NCI-H1105 (cell line): ENCODE measurements around the gene CTAGE9.
A peak's percentile ranks its signal among the peaks of the same experiment; 100 is the strongest.
"Not testable (repeated sequence)": the region's sequence is repeated elsewhere in the genome, so short reads cannot be mapped to it uniquely, and the experiment has no call there.

Experiments used
- DNase-seq: peaks from one replicate; lab custom pipeline; 2025; lab: John Stamatoyannopoulos, UW

Gene CTAGE9, protein sequence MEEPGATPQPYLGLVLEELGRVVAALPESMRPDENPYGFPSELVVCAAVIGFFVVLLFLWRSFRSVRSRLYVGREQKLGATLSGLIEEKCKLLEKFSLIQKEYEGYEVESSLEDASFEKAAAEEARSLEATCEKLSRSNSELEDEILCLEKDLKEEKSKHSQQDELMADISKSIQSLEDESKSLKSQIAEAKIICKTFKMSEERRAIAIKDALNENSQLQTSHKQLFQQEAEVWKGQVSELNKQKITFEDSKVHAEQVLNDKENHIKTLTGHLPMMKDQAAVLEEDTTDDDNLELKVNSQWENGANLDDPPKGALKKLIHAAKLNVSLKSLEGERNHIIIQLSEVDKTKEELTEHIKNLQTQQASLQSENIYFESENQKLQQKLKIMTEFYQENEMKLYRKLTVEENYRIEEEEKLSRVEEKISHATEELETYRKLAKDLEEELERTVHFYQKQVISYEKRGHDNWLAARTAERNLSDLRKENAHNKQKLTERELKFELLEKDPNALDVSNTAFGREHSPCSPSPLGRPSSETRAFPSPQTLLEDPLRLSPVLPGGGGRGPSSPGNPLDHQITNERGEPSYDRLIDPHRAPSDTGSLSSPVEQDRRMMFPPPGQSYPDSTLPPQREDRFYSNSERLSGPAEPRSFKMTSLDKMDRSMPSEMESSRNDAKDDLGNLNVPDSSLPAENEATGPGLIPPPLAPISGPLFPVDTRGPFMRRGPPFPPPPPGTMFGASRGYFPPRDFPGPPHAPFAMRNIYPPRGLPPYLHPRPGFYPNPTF

DNA sequence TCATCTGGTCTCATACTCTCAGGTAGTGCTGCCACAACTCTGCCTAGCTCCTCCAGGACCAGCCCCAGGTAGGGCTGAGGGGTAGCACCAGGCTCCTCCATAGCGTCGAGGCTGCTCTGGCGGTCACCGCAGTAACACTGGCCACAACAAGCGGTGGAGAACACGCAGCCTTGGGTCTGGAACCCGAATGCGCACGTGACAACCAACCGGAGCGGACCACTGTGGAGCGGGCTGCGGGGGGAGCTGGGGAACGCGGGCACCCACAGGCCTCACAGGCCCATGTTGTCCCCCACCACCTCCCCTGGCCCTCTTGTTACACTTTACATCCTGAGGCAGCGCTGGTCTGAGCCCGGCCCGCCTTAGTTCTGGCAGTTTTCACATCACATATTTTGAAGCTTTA, at the start of gene CTAGE9:
TSS of gene CTAGE9 (minus strand) at position 101 of the 400 bp plus-strand sequence. CDS start at position 101, 0 bp downstream.
- DNase-seq = not testable (repeated sequence)

DNA sequence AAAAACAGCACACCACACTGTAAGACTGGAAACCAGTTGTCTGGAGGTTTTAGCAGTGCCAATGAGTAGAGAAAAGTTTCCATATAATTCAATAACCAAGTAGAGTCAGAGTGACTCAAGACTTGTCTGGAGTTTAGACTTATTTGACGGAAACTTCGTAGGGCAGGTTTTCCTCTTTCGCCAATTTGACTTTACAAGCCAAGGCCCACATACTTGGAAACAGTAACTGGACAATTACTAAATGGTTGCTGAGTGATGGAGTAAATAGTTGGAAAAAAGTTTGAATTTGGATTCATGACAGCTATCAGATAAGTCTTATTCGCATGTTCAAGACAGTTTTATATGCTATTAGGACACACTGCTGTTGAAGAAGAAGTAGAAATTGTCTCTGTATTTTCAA, 48.1 kb upstream of the CTAGE9 start:
- DNase-seq = no peak

DNA sequence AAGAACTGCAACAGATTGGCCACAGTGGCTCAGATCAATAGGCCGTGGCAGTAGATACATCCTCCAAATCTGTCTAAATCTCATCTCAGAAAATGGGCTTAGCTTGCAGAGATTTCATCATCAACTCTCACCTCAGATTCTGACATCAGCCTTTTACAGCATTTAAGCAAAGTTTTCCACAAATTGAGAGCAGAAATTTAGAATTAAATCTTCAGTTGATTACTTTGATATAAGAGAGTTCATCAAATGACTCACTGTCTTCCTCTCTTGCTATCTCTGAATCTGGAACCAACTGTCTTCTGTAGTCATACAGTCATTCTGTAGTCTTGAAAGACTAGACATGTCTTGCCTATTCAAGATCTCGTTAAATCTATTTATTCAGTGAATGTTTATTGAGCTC, 45.2 kb upstream of the CTAGE9 start:
- no peak for DNase-seq

DNA sequence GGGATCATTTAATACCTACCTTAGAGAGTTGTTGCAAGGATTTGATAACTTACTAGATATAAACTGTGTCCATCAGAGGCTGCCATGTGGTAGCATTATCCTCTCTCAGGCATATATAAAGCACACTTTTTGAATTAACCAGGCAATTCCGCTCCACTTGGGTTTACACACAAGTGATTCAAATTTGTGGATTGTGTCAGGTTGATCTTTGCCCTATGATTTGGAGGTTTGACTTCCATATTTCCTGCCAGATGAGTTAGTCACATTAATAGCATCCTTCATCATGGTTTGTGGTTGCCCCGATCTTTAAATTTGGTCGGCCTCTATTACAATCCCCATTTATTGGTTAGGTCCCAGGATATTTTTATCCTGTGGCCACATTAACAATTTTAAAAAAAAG, 44.8 kb upstream of the CTAGE9 start:
- DNase-seq = no peak

DNA sequence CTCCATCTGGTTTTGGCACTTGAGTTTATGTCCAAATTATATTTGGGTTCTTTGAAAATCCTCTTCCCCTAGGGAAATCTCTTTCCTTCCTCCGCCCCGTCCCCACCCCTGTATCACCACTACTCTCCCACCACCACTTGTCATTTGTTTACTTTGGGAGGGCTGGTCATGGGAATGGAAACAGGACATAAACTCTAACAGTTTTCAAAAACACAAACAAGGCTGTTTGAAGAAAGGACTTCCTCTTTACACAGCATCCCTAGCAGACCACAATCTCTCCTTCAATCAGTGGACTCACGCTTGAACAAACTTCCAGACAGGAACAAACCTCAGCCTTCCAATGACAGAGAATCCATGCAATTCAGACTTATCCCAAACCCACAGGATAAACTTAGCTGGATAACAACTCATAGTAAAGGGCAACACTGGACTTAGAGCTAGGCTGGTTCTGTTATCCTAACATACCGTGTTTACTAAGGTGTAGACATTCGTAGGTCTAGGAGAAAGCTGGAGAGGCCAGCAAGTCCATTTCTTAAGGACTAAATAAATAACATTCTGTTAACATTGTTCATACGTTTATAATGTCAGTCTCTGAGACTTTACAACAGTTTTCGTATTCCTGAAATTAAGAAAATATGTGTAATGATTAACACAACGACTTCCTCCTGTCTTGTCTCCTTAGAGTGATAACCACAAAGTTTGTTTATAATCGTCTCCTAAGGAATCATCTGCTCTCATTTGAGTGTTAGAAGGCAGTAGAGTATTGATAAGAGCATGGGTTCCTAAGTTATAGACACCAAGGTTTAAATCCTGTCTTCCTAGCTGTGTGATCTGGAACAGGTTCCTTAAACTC, 44.1 kb upstream of the CTAGE9 start:
- no peak for DNase-seq

DNA sequence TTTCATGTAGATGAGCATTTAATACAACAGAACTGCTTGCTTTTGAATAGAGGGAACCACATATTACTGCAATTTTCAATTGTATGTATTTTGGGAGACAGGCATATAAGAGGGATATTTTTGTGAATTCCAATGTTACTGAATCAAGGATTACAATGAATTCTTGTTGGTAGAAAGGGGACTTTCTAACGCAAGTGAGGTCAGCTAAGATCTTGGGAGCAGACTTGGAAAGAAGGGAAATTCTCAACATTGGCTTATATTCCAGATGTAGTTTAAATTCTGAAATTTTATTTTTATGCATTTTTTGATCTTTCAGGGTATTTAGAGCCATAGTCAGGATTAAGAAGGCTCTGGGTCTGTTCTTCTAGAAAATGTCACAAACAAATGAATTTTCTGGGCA, 43.3 kb upstream of the CTAGE9 start:
- no peak for DNase-seq

DNA sequence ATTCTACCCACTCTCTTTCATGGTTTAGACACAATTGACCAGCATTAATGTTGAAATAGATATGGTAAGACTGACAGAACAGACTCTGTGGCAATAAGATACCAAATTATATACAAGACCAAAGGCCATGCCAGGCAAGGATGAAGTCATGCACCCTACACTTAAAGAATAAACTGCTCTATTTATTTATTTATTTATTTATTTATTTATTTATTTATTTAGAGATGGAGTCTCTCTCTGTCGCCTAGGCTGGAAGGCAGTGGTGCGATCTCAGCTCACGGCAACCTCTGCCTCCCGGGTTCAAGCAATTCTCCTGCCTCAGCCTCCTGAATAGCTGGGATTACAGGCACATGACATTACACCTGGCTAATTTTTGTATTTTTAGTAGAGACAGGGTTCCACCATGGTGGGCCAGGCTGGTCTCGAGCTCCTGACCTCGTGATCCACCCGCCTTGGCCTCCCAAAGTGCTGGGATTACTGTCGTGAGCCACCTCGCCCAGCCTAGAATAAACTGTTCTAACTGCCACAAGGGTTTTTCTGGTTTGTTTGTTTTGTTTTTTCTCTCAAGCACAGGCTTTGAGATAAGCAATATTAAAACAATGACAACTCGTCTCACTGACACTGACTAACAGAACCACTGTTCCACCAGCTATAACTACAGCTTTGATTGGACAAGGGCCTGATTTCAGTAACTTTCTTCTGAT, 40.3 kb upstream of the CTAGE9 start:
- not testable (repeated sequence) for DNase-seq

DNA sequence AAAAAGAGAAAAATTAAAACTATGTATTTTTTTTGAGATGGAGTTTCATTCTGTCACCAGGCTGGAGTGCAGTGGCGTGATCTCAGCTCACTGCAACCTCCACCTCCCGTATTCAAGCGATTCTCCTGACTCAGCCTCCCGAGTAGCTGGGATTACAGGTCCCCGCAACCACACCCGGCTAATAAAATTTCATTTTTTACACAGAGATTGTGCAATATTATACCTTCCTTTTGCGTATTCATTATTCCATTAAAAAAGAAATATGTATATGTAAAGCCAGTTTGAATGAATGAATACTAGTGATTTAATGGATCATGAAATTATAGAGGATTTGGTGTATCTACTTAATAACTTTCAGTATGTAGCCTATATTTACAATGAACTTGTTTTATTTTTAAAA, 38.2 kb upstream of the CTAGE9 start:
- no peak for DNase-seq

DNA sequence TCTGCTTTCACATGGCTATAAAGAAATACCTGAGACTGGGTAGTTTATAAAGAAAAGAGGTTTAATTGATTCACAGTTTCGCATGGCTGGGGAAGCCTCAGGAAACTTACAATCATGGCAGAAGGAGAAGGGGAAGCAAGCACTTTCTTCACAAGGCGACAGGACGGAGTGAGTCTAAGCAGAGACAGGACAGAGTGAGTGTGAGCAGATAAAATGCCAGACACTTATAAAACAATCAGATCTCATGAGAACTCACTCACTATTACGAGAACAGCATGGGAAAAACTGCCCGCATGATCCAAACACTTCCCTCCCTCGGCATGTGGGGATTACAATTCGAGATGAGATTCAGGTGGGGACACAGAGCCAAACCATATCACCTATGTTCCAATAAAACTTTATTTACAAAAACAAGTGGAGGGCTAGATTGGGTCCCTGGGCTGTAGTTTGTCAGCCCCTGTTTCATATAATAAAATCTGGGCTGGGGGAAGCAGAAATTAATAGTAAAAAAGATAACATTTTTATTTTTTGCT, 37.1 kb upstream of the CTAGE9 start:
- no peak for DNase-seq

DNA sequence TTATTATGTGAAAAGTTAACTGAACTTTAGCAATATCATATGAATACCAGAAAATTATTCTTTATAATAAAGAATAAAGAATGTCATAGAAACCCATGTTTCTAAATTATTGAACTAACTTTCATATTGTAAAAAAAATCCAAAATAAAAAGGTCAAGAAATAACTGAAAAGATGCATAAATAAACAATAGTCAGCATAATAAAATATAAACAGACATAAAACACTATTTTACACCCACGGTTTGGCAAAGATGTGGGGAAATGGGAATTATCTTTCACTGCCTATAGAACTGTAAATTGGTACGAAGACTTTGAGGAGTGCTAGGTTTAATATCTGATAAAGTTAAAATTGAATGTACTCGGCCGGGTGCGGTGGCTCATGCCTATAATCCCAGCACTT, 34.7 kb upstream of the CTAGE9 start:
- DNase-seq = no peak

DNA sequence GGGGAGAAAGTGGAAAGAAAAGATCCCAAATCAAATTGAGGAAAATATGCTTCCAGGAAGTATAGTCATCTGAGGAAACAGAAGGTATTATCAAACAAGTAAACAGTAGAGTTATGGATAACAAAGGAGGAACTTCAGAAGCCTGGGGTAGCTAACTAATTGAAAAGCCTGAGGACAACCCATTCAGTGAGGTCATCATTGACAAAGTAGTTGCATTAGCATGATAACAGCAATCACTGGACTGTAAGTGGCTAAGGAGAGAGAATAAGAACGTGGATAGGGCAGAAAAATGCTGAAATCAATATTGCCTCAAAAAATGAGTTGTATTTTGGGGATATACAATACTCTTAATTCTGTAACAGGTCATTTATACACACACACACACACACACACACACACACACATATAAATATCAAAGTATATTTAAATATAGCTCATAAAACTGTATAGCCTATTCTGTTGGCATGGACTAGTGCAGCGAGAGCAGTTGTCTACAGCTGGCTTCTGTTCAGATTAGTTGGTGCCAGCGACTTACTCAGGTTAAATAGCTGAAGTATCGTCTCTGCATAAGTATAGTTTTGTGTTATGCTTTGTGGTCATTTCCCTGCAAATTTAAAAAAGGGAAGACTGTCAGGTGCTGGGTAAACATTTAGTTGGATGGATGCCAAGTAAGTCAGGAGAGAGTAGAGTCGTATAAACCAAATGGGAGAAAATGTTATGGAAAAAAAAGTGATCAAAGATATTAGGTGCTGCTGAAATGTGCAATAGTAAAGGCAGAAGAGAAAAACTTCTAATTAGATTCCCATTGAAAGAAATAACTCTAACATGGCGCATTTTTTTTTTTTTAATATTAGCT, 33.8 kb upstream of the CTAGE9 start:
- DNase-seq = peak; percentile 36

DNA sequence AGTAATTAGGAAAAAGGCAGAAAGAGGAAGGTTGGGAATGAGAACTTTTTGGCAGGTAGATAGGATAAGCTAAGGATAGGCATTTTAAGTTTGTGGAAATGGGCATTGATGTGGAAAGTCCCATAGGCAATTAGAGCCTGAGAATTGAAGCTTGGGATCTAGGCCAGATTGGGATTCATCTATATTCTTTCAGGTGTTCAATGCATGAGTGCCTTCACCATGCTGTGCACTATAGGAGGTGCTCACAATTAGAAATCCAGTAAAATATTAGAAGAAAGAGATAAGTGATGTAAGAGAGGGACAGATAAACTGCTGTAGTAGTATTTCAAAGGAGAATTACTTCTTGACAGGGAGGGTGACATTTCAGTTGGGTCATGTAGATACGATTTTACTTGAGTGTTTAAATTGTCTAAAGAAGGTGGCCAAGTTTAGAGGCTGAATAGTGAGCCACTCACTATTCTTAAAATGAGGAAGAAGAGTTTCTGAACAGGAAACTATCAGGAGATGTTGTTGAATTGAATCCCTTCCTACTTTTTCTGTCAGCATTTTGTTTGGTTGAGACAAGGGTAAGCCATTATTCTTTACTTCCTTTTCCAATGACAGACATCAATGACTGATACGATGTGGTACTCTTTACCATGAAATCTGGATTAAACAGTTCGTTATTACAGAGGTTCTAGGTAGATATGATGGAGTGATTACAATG, 31.0 kb upstream of the CTAGE9 start:
- DNase-seq = no peak

DNA sequence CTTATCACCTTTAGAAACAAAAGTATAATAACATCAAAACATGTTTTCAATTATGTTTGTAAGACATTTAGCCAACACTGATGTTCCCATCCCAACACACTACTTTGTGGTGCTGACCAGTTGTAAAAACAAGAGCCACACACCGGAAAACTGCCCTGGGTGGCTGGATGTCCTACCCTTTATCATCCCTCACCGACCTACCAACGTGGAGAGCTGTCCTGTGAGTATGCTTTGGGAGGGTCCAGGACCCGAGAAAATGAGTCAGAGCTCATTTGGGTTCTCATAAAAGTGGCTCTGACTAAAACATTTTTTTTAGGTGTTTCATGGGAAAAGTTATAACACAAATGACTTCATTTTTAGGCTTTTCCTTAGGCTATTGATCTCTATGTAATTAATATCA, 29.3 kb upstream of the CTAGE9 start:
- DNase-seq = no peak

DNA sequence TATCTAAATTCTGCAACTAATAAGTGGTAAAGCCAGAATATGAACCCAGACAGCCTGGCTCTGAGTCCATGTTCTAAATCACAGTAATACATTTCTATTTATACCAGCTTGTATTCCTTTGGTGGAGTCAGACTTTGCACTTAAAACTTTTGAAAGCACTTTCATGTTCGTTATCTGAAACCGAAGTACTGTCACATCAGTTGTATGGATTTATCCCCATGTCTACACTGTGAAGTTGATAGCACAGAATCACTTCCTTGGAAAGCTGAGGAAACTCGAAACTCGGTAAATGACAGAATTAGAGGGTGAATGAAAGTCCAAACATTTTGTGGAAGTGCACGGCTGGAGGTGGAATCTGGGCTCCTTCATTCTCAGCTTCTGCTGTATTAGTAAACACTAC, 28.3 kb upstream of the CTAGE9 start:
- no peak for DNase-seq

DNA sequence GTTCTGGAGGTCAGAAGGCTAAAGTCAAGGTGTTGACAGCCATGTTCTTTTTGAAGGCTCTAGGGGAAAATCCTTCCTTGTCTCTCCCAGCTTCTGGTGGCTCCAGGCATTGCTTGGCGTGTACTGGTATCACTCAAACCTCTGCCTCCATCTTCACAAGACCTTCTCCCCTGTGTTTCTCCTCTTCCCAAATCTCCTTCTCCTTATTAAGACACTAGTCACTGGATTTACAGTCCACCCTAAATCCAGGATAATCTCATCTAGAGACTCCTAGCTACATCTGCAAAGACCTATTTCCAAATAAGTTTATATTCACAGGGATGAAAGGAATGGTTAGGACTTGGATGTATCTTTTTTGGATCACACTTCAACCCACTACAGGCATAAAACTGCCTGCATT, 26.0 kb upstream of the CTAGE9 start:
- no peak for DNase-seq

DNA sequence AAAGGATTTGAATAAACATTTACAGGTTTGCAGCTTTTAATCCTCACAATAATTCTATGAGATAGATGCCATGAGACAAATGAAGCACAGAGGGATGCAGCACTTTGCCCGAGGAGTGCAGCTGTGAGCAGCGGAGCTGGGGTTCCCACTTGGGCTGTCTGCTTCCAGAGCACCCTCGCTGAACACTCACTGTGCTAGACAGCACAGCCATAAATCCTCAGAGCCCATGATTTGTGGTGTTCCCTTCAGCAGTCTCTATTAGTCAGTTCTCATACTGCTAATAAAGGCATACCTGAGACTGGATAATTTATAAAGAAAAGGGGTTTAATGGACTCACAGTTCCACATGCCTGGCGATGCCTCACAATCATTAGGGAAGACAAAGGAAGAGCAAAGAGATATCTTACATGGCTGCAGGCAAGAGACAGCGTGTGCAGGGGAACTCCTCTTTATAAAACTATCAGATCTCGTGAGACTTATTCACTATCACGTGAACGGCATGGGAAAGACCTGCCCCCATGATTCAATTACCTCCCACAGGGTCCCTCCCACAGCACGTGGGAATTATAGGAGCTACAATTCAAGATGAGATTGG, 25.3 kb upstream of the CTAGE9 start:
- no peak for DNase-seq

DNA sequence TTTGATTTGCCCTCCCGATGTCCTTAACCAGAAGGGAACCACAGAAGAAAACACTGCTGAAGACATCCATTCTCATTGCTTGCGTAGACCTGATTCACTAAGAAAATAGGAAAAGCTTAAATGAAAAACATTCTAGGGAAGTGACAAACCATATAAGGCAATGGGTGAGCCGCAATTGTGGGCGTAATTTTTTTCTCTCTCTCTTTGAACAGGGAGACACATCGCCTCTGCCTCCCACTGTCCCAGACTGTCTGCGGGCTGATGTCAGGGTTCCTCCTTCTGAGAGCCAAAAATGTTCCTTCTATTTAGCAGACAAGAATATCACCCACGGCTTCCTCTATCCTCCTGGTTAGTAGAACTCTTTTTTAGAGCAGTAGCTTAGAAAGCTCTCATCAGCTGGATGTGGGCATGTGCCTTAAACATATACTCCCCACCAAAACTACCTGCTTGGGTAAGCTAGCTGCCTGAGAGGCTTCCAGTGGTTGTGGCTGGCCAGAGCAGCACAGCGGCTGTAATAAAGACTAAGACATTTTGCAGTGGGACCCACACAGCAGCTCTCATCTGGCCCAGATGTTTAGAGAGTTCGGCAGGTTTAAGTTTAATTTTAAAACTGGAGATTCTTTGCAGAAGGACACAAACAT, 22.7 kb upstream of the CTAGE9 start:
- no peak for DNase-seq

DNA sequence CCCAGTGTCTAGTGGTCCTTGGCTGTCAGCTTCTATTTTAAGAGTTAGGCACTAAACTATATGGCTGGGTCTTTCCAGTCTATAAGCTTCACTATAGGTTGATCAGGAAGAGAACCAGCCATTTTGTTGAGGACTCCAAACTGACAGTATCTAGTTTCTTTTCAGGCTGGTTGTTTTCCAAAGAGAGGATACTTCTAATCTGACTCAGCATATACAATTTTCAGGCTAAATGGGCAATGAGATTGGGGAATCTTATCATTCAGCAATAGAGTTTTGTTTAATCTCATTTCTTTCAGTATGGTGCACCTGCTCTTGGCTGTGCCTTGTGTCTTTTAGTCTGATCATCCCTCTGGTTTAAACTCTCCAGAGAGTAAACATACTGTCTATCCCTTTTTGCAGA, 20.4 kb upstream of the CTAGE9 start:
- DNase-seq = no peak

DNA sequence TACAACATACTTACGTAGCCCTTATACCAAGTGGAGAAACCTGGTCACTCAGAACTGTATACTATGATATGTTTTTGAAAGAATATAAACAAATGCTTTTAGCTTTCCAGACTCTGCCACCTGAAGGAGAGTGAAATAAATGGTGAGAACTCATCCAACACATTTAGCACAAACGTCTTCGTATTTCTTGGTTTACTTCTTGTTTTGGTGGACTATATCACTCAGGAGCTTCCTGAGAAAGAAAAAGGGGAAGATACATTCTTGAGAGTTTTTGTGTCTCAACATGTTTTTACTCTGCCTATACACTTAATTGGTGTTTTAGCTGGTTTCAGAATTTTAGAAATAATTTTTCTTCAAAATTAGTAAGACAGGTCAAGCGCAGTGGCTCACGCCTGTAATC, 19.4 kb upstream of the CTAGE9 start:
- no peak for DNase-seq
